GM19193 (cell line): ENCODE results near the gene IFITM5.

Experiments used
- POLR2A ChIP-seq: IDR thresholded peaks from 4 replicates; pipeline ENCODE4 v1.6.1; 2011; ENCODE audit not compliant: insufficient read depth, insufficient read length; ENCODE audit errors: extremely low read depth

IFITM5 gene

GRCh38 chr11:266676-267439, 32.5 kb downstream of the IFITM5 start:
- no peak for TF ChIP-seq POLR2A

DNA sequence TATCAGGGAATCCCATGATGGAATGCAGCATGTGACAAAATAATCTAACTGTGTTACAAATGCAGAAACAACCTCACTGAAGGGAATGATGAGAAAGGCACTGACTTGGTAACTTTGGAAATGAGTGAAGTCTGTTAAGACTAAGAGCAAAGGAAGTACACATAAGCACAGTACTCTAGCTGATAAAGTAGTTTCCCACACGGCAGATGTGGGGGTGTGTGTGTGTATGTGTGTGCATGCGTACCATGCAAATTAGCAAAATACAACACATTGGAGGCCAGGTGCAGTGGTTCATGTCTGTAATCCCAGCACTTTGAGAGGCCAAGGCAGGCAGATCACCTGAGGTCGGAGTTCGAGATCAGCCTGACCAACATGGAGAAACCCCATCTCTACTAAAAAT, 37.7 kb downstream of the IFITM5 start:
- TF ChIP-seq POLR2A: no peak

DNA sequence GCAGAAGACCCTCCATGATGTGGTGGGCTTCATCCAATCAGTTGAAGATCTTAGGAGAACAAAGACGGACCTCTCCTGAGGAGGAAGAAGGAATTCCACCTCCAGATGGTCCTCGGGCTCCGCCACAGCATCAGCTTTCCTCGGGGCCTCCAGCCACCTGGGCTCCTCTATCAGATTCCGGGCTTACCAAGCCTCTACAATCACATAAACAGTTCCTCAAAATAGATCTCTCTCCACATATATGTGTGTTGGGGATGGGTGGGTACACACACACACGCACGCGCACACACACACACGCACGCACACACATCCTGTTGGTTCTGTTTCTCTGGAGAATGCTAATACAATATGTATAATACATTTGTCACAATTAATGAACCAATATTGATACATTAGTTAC, 39.9 kb downstream of the IFITM5 start:
- no peak for TF ChIP-seq POLR2A

- TF ChIP-seq POLR2A: no peak
These were observed 41.4 kb downstream of the IFITM5 start for GRCh38 chr11:257766-258493.

- no peak for TF ChIP-seq POLR2A
These were observed 42.2 kb downstream of the IFITM5 start for GRCh38 chr11:256952-257737.

- no peak for TF ChIP-seq POLR2A
These were observed 43.5 kb downstream of the IFITM5 start for GRCh38 chr11:255816-256215.

GRCh38 chr11:255176-255575, 44.1 kb downstream of the IFITM5 start:
- TF ChIP-seq POLR2A: no peak

- TF ChIP-seq POLR2A: no peak
These were observed 45.4 kb downstream of the IFITM5 start for GRCh38 chr11:253886-254270.

DNA sequence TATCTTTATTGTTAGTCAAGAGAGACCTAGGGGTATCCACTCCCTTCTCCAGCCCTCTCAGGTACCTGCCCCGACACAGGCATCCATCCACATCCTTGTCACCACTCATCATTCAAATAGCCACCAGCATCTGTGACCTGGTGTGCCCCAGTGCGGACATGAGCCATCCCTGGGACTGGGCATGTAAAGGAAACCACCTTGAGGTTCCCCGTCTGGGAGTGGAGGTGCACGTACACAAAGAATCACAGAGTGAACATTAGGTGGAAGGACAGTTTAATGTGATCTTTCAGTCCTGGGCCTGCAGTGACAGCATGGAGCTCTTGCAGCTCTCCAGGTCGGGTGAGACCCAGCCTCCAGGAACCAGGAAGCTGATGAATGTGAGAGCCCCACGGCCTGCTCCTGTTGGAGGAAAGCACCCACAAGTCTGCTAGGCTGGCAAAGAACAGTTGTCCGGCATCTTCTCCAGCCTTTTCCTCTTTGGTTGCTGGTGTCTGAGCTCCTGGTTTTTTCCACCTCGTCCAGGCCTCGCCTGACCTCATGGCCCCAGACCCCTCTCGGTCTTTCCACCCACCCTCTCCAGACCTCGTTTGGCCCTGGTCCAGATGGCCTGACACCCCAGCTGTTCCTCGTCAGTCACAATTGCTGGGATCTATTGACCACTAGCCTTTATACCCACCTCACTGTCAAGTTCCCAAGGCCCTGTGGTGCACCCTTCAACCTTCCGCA, 46.0 kb downstream of the IFITM5 start:
- no peak for TF ChIP-seq POLR2A

DNA sequence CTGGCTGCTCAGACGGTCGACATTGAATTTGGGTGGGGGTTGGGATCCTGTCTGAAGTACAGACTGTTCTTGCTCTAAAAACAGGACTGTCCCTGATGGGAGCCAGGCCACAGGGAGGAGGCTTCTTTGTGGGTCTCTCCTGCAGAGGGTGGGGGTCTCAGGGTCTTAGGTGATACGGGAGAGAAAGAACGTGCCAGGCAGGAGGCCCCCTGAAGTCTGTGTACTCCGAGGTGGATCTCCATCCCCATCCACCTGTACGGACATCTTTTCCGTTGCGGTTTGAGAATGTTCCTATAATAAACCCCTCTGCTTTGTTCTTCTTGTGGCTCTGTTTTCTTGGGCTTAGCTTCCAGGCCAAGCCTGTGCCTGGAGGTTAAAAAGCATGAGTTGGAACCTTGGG, 46.7 kb downstream of the IFITM5 start:
- TF ChIP-seq POLR2A: no peak

GRCh38 chr11:251550-251949, 47.8 kb downstream of the IFITM5 start:
- TF ChIP-seq POLR2A: no peak

DNA sequence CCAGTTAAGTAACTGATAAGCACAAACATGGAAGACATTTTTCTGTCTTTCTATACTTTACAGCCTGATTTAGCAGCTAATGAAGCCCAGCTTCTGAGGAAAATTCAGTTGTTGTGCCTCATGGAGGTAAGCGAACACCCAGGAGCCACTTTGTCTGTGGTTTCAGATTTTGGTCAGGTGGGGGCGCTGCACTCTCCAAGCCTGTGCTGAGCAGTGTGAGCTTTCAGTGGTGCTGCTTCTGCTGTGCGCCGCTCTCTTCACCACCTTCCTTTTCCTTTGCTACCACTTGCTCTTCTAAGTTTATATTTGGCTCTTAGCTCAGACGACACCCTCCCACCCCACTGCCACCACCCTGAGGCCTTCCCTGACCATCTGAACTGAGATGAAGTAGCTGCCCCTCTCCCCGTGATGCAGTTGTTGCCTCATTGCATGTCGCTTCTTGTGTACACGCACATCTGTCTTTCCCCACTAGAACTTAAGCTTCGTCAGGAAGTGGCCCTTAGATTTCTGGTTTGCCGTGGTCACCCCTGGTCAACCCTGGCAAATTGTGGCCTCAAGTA, 48.5 kb downstream of the IFITM5 start:
- no peak for TF ChIP-seq POLR2A

GRCh38 chr11:250274-250673, 49.1 kb downstream of the IFITM5 start:
- no peak for TF ChIP-seq POLR2A

- no peak for TF ChIP-seq POLR2A
These were observed 50.3 kb downstream of the IFITM5 start for GRCh38 chr11:249062-249461.
